ENCODE results near the gene ELAPOR2. TPM values are rescaled to one million over a fixed set of nuclear protein-coding genes. Genes with fewer than 3 reads are reported as not detected.

The ELAPOR2 gene
- total and polyA plus RNA-seq, 2 of the 13 experiments (the other 11 are each of a cell fraction or from before 2014, with no cell fraction given) = 7.8 to 8.4 TPM

DNA sequence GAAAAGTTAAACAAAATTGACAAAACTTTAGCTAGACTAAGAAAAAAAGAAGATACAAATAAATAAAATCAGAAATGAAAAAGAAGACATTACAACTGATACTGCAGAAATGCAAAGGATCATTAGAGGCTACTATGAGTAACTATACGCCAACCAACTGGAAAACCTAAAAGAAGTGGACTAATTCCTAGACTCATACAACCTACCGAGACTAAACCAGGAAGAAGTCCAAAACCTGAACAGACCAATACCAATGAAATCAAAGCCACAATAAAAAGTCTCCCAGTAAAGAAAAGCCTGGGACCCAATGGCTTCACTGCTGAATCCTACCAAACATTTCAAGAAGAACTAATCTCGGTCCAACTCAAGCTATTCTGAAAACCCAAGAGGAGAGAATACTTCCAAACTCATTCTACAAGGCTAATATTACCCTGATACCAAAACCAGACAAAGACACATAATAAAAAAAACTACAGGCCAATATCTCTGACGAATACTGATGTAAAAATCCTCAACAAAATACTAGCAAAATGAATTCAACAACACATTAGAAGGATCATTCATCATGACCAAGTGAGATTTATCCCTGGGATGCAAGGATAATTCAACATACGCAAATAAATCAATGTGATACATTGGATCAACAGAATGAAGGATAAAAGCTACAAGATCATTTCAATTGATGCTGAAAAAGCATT, 20.3 kb downstream of the ELAPOR2 start:
- in situ Hi-C loops (cut with HindIII; ENCODE audit: extremely low pct_ligation_motif_present, low pct_unique_long_range_greater_than_20kb) = no loop called here
- BruUV-seq (replicated peaks) = no TSS peak

More for the DNA sequence above, 20.3 kb downstream of the ELAPOR2 start:
- ChIA-PET POLR2A (interaction anchor here (1.0 to 1.9 kb wide), 4 partner anchors 11 to 181 kb away, joined by 3 to 4 read pairs (median 3); partner anchors contain the start of gene ELAPOR2), CTCF (ENCODE audit: low intra/inter-chr PET ratio, low total read pairs) (no interaction called here)
- TF ChIP-seq NR2F1 (CRISPR knock-in tag; IDR thresholded peaks at IDR 0.05) (no peak), FOXP1 (IDR thresholded peaks at IDR 0.05) (no peak), FOXP1 (CRISPR knock-in tag; IDR thresholded peaks at IDR 0.05) (no peak), TBP (CRISPR knock-in tag; IDR thresholded peaks at IDR 0.05) (no peak), NCOA1 (CRISPR knock-in tag; IDR thresholded peaks at IDR 0.05) (no peak), ZNF891 (CRISPR knock-in tag; IDR thresholded peaks at IDR 0.05) (no peak), ZNF484 (CRISPR knock-in tag; IDR thresholded peaks at IDR 0.05; ENCODE audit: borderline replicate concordance, low read depth) (no peak), MYNN (CRISPR knock-in tag; IDR thresholded peaks at IDR 0.05; ENCODE audit: low read depth) (no peak), ZNF782 (CRISPR knock-in tag; IDR thresholded peaks at IDR 0.05; ENCODE audit: borderline replicate concordance) (no peak), ZNF256 (CRISPR knock-in tag; conservative IDR thresholded peaks at IDR 0.05) (no peak), POLR2G (IDR thresholded peaks at IDR 0.05; ENCODE audit: low read depth, low read length) (no peak), ZNF20 (CRISPR knock-in tag; IDR thresholded peaks at IDR 0.05) (no peak), ZNF205 (CRISPR knock-in tag; IDR thresholded peaks at IDR 0.05) (no peak)
- TF ChIP-seq, protein P1, sequence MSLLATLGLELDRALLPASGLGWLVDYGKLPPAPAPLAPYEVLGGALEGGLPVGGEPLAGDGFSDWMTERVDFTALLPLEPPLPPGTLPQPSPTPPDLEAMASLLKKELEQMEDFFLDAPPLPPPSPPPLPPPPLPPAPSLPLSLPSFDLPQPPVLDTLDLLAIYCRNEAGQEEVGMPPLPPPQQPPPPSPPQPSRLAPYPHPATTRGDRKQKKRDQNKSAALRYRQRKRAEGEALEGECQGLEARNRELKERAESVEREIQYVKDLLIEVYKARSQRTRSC (CRISPR knock-in tag; IDR thresholded peaks at IDR 0.05; ENCODE audit: low read depth) = no peak
- TF ChIP-seq, protein P2, sequence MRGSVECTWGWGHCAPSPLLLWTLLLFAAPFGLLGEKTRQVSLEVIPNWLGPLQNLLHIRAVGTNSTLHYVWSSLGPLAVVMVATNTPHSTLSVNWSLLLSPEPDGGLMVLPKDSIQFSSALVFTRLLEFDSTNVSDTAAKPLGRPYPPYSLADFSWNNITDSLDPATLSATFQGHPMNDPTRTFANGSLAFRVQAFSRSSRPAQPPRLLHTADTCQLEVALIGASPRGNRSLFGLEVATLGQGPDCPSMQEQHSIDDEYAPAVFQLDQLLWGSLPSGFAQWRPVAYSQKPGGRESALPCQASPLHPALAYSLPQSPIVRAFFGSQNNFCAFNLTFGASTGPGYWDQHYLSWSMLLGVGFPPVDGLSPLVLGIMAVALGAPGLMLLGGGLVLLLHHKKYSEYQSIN (CRISPR knock-in tag; IDR thresholded peaks at IDR 0.05; ENCODE audit: borderline replicate concordance) = no peak
- TF ChIP-seq, protein P3, sequence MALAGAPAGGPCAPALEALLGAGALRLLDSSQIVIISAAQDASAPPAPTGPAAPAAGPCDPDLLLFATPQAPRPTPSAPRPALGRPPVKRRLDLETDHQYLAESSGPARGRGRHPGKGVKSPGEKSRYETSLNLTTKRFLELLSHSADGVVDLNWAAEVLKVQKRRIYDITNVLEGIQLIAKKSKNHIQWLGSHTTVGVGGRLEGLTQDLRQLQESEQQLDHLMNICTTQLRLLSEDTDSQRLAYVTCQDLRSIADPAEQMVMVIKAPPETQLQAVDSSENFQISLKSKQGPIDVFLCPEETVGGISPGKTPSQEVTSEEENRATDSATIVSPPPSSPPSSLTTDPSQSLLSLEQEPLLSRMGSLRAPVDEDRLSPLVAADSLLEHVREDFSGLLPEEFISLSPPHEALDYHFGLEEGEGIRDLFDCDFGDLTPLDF (CRISPR knock-in tag; IDR thresholded peaks at IDR 0.05) = no peak
- DNase-seq (ENCODE audit: low spot score) = no peak
- Histone ChIP-seq H3K4me1 (ENCODE audit: insufficient read depth, low read length) (0 out of 2 replicates have a peak, but pooled peaks cover 5% of the 10 kb centered on the region), H3K79me2 (ENCODE audit: insufficient read depth, low read length) (peaks cover 17% of the 10 kb centered on the region), H3K9ac (ENCODE audit: insufficient read depth, low read depth, low read length) (peak overlapping the region; percentile 54), H3K27ac (ENCODE audit: extremely low read length, insufficient read depth, low read length) (peak overlapping the region; percentile 51), H3K4me2 (ENCODE audit: low read depth, low read length) (peak overlapping the region; percentile 58), H3K4me3 (replicated peaks in 1 of 3; ENCODE audit: insufficient read depth in 1 of 3, low read depth in 2 of 3, low read length in 3 of 3) (peak overlapping the region; percentile 59 to 81 (median 60); a peak in 5 of 6 replicates), H3K27me3 (ENCODE audit: control insufficient read depth in 1 of 2, insufficient read depth in 2 of 2, low read length in 2 of 2) (no peaks in the 10 kb centered on the region), H3K9me3 (ENCODE audit: low read length) (no peaks in the 10 kb centered on the region), H2AFZ (ENCODE audit: low read length) (peak overlapping the region; percentile 44), H3K36me3 (replicated peaks in 1 of 2; ENCODE audit: control insufficient read depth in 1 of 2, insufficient read depth in 2 of 2, low read length in 2 of 2) (no peaks in the 10 kb centered on the region), H4K20me1 (ENCODE audit: insufficient read depth, low read length) (no peaks in the 10 kb centered on the region)
- intact Hi-C loops (cut with micrococcal nuclease; ENCODE audit: unreplicated experiment) = no loop called here
- FAIRE-seq = no peak
- 11% methylated on average over 5 of the region's 5 CpGs for WGBS (ENCODE audit: low lambda C conversion rate)
- peak; percentile 38; the same call in 2 of the 3 replicates for ATAC-seq

All from HepG2 (cell line).